Endodermal cell (in vitro differentiated cells): ENCODE results near the gene ST7. TPM values are rescaled to one million over a fixed set of nuclear protein-coding genes. Genes with fewer than 3 reads are reported as not detected.

Experiments used
- DNase-seq: peaks from one replicate; pipeline ENCODE4 v3.0.0-alpha.2; 2017
- H3K27ac ChIP-seq: 2 replicates; pipeline ENCODE4 v1.5.1; 2013; ENCODE audit warnings: mild to moderate bottlenecking, low read depth, low read length, moderate library complexity
- H3K27me3 ChIP-seq: 2 replicates; pipeline ENCODE4 v1.6.1; 2013; ENCODE audit warnings: mild to moderate bottlenecking, low read length, moderate library complexity; ENCODE audit not compliant: insufficient read depth, control insufficient read depth, poor library complexity, severe bottlenecking
- H3K36me3 ChIP-seq: 2 replicates; pipeline ENCODE4 v1.7.0; 2013; ENCODE audit warnings: mild to moderate bottlenecking, low read length, moderate library complexity; ENCODE audit not compliant: control insufficient read depth, insufficient read depth
- H3K4me1 ChIP-seq: one replicate; pipeline ENCODE4 v1.7.0; 2013; ENCODE audit warnings: low read length; ENCODE audit not compliant: control insufficient read depth, insufficient read depth
- H3K4me3 ChIP-seq: 2 replicates; pipeline ENCODE4 v1.5.1; 2013; ENCODE audit warnings: mild to moderate bottlenecking, low read length, moderate library complexity
- H3K9ac ChIP-seq: 2 replicates; pipeline ENCODE4 v1.6.1; 2013; ENCODE audit warnings: mild to moderate bottlenecking, low read length, moderate library complexity; ENCODE audit not compliant: poor library complexity, severe bottlenecking; ENCODE audit errors: extremely low read depth
- H3K9me3 ChIP-seq: 2 replicates; pipeline ENCODE4 v1.6.1; 2013; ENCODE audit warnings: mild to moderate bottlenecking, low read length, moderate library complexity; ENCODE audit not compliant: control insufficient read depth
- H3K27ac Mint-ChIP-seq: 2 replicates; pipeline ENCODE4 v1.8.0; 2020; ENCODE audit warnings: mixed read lengths
- H3K27me3 Mint-ChIP-seq: 2 replicates; pipeline ENCODE4 v1.8.0; 2021; ENCODE audit warnings: mild to moderate bottlenecking, mixed read lengths; ENCODE audit not compliant: insufficient read depth
- H3K36me3 Mint-ChIP-seq: 2 replicates; pipeline ENCODE4 v1.8.0; 2020; ENCODE audit warnings: low read depth, mixed read lengths
- H3K4me1 Mint-ChIP-seq: 2 replicates; pipeline ENCODE4 v1.8.0; 2020; ENCODE audit warnings: mixed read lengths
- H3K4me3 Mint-ChIP-seq: 2 replicates; pipeline ENCODE4 v1.8.0; 2020; ENCODE audit warnings: mild to moderate bottlenecking, moderate library complexity, mixed read lengths
- H3K9me3 Mint-ChIP-seq: 2 replicates; pipeline ENCODE4 v1.8.0; 2020; ENCODE audit warnings: mild to moderate bottlenecking, mixed read lengths
- WGBS, 2 experiments: methylation state at CpG; one replicate each; pipeline versions ENCODE4 v1.1.5 to v1.1.7; 2013; ENCODE audit warnings: missing lambda C conversion rate in 2 of 2, mixed read lengths in 1 of 2; ENCODE audit not compliant: insufficient coverage in 1 of 2, insufficient read length in 1 of 2; 5-methylcytosine and 5-hydroxymethylcytosine counted together
- total RNA-seq, 2 donors: library from RNA; stranded (reverse); fragmentation: NEBNext Ultra II Directional in 1 of 2; extraction: Animal tissue kit (Norgen Biotek cat#: 25700) in 1 of 2; gene quantifications; 2 replicates in 1 of 2; 3 replicates in 1 of 2; pipeline ENCODE4 v1.2.1, GENCODE V29; 2021
- TF ChIP-seq, protein P1 (sequence below): fragments of 200-600 bp; sonication (generic); conservative IDR thresholded peaks from 2 replicates; pipeline ENCODE4 v1.5.0; 2021; ENCODE audit warnings: antibody characterized with exemption, mild to moderate bottlenecking

ST7 gene
- total RNA-seq, 2 donors from 2014 or later = 6.4 to 8.9 TPM

DNA sequence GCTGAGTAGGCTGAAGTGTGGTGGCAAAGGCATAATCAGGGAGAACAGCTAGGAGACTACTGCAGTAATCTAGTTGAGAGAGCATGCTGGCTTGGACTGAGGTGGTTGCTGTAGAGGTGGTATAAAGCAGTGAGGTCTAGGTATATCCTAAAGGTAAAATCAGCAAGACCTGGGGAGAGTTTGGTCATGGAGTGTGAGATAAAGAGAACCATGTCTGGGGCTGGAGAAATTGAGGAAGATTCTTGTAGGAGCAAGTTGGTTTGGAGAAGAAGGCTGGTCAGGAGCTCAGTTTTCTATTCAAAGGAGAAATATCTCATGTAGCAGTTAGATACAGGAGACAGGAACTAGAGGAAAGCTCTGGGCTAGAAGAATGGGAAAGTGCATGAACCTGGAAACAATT, 32.9 kb upstream of the ST7 start:
- Histone ChIP-seq H3K9me3 (no peaks in the 10 kb centered on the region), H3K4me3 (no peak overlapping the region), H3K27me3 (no peaks in the 10 kb centered on the region), H3K36me3 (peaks cover 37% of the 10 kb centered on the region), H3K27ac (no peak overlapping the region), H3K9ac (no peak overlapping the region), H3K4me1 (no peaks in the 10 kb centered on the region)
- H3K27ac Mint-ChIP-seq = no peak overlapping the region
- DNase-seq = no peak
- H3K27me3 Mint-ChIP-seq = no peaks in the 10 kb centered on the region
- H3K36me3 Mint-ChIP-seq = peaks cover 45% of the 10 kb centered on the region
- no peak overlapping the region for H3K4me3 Mint-ChIP-seq
- TF ChIP-seq, protein P1, sequence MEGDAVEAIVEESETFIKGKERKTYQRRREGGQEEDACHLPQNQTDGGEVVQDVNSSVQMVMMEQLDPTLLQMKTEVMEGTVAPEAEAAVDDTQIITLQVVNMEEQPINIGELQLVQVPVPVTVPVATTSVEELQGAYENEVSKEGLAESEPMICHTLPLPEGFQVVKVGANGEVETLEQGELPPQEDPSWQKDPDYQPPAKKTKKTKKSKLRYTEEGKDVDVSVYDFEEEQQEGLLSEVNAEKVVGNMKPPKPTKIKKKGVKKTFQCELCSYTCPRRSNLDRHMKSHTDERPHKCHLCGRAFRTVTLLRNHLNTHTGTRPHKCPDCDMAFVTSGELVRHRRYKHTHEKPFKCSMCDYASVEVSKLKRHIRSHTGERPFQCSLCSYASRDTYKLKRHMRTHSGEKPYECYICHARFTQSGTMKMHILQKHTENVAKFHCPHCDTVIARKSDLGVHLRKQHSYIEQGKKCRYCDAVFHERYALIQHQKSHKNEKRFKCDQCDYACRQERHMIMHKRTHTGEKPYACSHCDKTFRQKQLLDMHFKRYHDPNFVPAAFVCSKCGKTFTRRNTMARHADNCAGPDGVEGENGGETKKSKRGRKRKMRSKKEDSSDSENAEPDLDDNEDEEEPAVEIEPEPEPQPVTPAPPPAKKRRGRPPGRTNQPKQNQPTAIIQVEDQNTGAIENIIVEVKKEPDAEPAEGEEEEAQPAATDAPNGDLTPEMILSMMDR = no peak
- peaks cover 4% of the 10 kb centered on the region for H3K4me1 Mint-ChIP-seq
- H3K9me3 Mint-ChIP-seq = no peaks in the 10 kb centered on the region

DNA sequence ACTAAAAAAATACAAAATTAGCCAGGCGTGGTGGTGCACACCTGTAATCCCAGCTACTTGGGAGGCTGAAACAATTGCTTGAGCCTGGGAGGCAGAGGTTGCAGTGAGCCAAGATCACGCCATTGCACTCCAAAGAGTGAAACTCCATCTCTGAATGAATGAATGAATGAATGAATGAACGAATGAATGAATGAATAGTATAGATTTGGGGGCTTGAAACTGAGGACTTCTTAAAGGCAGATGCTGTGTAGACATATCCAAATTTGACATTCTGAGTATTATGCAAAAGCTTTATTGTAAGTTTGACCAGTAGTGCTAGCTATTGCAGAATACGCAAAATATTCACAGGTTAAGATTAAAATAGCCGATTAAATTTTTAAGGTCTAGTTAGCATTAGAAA, 30.8 kb upstream of the ST7 start:
- no peak overlapping the region for H3K4me3 Mint-ChIP-seq

GRCh38 chr7:116924741-116925140, 28.6 kb upstream of the ST7 start:
- DNase-seq = no peak
- no peak overlapping the region for H3K4me3 ChIP-seq
- peaks cover 11% of the 10 kb centered on the region for H3K27me3 ChIP-seq
- peaks cover 7% of the 10 kb centered on the region for H3K36me3 ChIP-seq
- peak overlapping the region; percentile 50 for H3K27ac Mint-ChIP-seq
- H3K4me1 ChIP-seq = no peaks in the 10 kb centered on the region
- H3K9me3 Mint-ChIP-seq = no peaks in the 10 kb centered on the region
- TF ChIP-seq, protein P1 = no peak
- H3K27me3 Mint-ChIP-seq = peaks cover 2% of the 10 kb centered on the region
- H3K36me3 Mint-ChIP-seq = peaks cover 14% of the 10 kb centered on the region
- H3K4me1 Mint-ChIP-seq = peaks cover 4% of the 10 kb centered on the region
- H3K9ac ChIP-seq = no peak overlapping the region
- H3K27ac ChIP-seq = no peak overlapping the region
- no peak overlapping the region for H3K4me3 Mint-ChIP-seq
- WGBS, 2 experiments = 91 to 94% methylated on average over 3 to 4 of the region's 5 CpGs
- no peaks in the 10 kb centered on the region for H3K9me3 ChIP-seq

More for the DNA sequence above, 30.8 kb upstream of the ST7 start:
- TF ChIP-seq, protein P1 = no peak
- Histone ChIP-seq H3K4me3 (no peak overlapping the region), H3K4me1 (no peaks in the 10 kb centered on the region), H3K9me3 (no peaks in the 10 kb centered on the region), H3K36me3 (peaks cover 21% of the 10 kb centered on the region), H3K9ac (no peak overlapping the region), H3K27me3 (no peaks in the 10 kb centered on the region), H3K27ac (no peak overlapping the region)
- Mint-ChIP-seq H3K9me3 (no peaks in the 10 kb centered on the region), H3K4me1 (peaks cover 4% of the 10 kb centered on the region), H3K27me3 (no peaks in the 10 kb centered on the region), H3K36me3 (peaks cover 29% of the 10 kb centered on the region), H3K27ac (no peak overlapping the region)
- no peak for DNase-seq
- WGBS, 2 experiments = 66 to 73% methylated on average over 5 of the region's 5 CpGs
